ENCODE measurements around the gene KIF16B. TPM values are rescaled to one million over a fixed set of nuclear protein-coding genes. Genes with fewer than 3 reads are reported as not detected.
A peak's percentile ranks its signal among the peaks of the same experiment; 100 is the strongest.

KIF16B gene
- total and polyA plus RNA-seq, 10 of the 15 experiments (the other 5 are each of a cell fraction or from before 2014, with no cell fraction given): 0.21 to 5.2 (median 3.0) TPM

GRCh38 chr20:16350465-16350864, 222.8 kb downstream of the KIF16B start:
- no peak overlapping the region for H3K27ac ChIP-seq (ENCODE audit: control insufficient read depth, insufficient read depth)
- WGBS (ENCODE audit: insufficient coverage, insufficient replicate concordance, low lambda C conversion rate, missing lambda C conversion rate): 51% methylated on average over 9 of the region's 11 CpGs
- ATAC-seq: no peak
- H3K4me1 ChIP-seq (ENCODE audit: control insufficient read depth, insufficient read depth, low read length): no peaks in the 10 kb centered on the region
- no peaks in the 10 kb centered on the region for H3K36me3 ChIP-seq (ENCODE audit: control insufficient read depth in 2 of 2, insufficient read depth in 2 of 2, low read length in 1 of 2)
- no peaks in the 10 kb centered on the region for H3K9me3 ChIP-seq (replicated peaks; ENCODE audit: control insufficient read depth, insufficient read depth, low read length)
- no peak overlapping the region for H3K4me2 ChIP-seq (ENCODE audit: control insufficient read depth, insufficient read depth)
- H3K27me3 ChIP-seq (replicated peaks in 1 of 2; ENCODE audit: control insufficient read depth in 2 of 2, insufficient read depth in 2 of 2, low read length in 1 of 2): no peaks in the 10 kb centered on the region
- TF ChIP-seq TCF12 (IDR thresholded peaks at IDR 0.05; ENCODE audit: low read depth, low read length) (no peak), TCF3 (IDR thresholded peaks at IDR 0.05; ENCODE audit: borderline replicate concordance, insufficient read depth, low read depth, low read length) (0 out of 2 replicates have a peak, but pooled peaks have one; percentile 26), BCL3 (IDR thresholded peaks at IDR 0.05; ENCODE audit: borderline replicate concordance, insufficient read depth, low read depth, low read length, poor library complexity, severe bottlenecking) (peak; percentile 34), CHD4 (IDR thresholded peaks at IDR 0.05) (no peak)
- TF ChIP-seq, protein P1, sequence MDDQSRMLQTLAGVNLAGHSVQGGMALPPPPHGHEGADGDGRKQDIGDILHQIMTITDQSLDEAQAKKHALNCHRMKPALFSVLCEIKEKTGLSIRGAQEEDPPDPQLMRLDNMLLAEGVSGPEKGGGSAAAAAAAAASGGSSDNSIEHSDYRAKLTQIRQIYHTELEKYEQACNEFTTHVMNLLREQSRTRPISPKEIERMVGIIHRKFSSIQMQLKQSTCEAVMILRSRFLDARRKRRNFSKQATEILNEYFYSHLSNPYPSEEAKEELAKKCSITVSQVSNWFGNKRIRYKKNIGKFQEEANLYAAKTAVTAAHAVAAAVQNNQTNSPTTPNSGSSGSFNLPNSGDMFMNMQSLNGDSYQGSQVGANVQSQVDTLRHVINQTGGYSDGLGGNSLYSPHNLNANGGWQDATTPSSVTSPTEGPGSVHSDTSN (IDR thresholded peaks at IDR 0.05; ENCODE audit: insufficient replicate concordance, low read depth, low read length): peak; percentile 29
- POLR2A ChIA-PET: no interaction called here
- DNase-seq (ENCODE audit: low read depth, low spot score): no peak
- no TSS peak for BruUV-seq (replicated peaks)
- SMC1A ChIA-PET (ENCODE audit: uncharacterized antibody, unreplicated experiment): no interaction called here
- RAD21 ChIA-PET (ENCODE audit: unreplicated experiment): no interaction called here
- CTCF ChIA-PET: no interaction called here
- in situ Hi-C loops (cut with MboI): no loop called here
- H3K9ac ChIP-seq (ENCODE audit: control insufficient read depth, insufficient read depth, low read length): no peak overlapping the region
- no peaks in the 10 kb centered on the region for H4K20me1 ChIP-seq (ENCODE audit: control insufficient read depth, insufficient read depth)
- no peaks in the 10 kb centered on the region for H3K79me2 ChIP-seq (ENCODE audit: control insufficient read depth, insufficient read depth, low read length)
- H2AFZ ChIP-seq (ENCODE audit: control insufficient read depth, low read depth, low read length): no peak overlapping the region
- FAIRE-seq: no peak
- intact Hi-C loops (cut with micrococcal nuclease; ENCODE audit: unreplicated experiment): loop anchor here (10.0 kb wide), 1 partner anchor 84 kb away; no protein-coding TSS in a partner anchor
- H3K4me3 ChIP-seq: no peak overlapping the region

Measured in GM12878 (cell line).